ENCODE measurements around the gene RIMKLA.

GRCh38 chr1:42368096-42368795, 12.3 kb upstream of the RIMKLA start:
- TF ChIP-seq CTCF (IDR thresholded peaks at IDR 0.05) (no peak), POLR2A (IDR thresholded peaks at IDR 0.05) (no peak)
